ENCODE results near the gene MOB2. TPM values are rescaled to one million over a fixed set of nuclear protein-coding genes. Genes with fewer than 3 reads are reported as not detected.

Gene MOB2
- polyA plus RNA-seq, 1 experiment, result 61.3 TPM

GRCh38 chr11:1484695-1485503 lies 1.7 kb downstream of the MOB2 start:
- CTCF ChIA-PET, result interaction anchor here (1.0 kb wide), 1 partner anchor 9 kb away, joined by 3 read pairs; no protein-coding TSS in a partner anchor
- POLR2A ChIA-PET, result no interaction called here
- Histone ChIP-seq H3K4me3 (ENCODE audit: low read depth, low read length) (no peak overlapping the region), H3K36me3 (ENCODE audit: control insufficient read depth, insufficient read depth, low read length) (peaks cover 10% of the 10 kb centered on the region), H3K27me3 (ENCODE audit: control insufficient read depth, insufficient read depth, low read length) (no peaks in the 10 kb centered on the region)
- no peak for DNase-seq (ENCODE audit: low read depth)
- TF ChIP-seq, protein P1, sequence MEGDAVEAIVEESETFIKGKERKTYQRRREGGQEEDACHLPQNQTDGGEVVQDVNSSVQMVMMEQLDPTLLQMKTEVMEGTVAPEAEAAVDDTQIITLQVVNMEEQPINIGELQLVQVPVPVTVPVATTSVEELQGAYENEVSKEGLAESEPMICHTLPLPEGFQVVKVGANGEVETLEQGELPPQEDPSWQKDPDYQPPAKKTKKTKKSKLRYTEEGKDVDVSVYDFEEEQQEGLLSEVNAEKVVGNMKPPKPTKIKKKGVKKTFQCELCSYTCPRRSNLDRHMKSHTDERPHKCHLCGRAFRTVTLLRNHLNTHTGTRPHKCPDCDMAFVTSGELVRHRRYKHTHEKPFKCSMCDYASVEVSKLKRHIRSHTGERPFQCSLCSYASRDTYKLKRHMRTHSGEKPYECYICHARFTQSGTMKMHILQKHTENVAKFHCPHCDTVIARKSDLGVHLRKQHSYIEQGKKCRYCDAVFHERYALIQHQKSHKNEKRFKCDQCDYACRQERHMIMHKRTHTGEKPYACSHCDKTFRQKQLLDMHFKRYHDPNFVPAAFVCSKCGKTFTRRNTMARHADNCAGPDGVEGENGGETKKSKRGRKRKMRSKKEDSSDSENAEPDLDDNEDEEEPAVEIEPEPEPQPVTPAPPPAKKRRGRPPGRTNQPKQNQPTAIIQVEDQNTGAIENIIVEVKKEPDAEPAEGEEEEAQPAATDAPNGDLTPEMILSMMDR (IDR thresholded peaks at IDR 0.05; ENCODE audit: insufficient read depth, low read depth, low read length), result no peak

DNA sequence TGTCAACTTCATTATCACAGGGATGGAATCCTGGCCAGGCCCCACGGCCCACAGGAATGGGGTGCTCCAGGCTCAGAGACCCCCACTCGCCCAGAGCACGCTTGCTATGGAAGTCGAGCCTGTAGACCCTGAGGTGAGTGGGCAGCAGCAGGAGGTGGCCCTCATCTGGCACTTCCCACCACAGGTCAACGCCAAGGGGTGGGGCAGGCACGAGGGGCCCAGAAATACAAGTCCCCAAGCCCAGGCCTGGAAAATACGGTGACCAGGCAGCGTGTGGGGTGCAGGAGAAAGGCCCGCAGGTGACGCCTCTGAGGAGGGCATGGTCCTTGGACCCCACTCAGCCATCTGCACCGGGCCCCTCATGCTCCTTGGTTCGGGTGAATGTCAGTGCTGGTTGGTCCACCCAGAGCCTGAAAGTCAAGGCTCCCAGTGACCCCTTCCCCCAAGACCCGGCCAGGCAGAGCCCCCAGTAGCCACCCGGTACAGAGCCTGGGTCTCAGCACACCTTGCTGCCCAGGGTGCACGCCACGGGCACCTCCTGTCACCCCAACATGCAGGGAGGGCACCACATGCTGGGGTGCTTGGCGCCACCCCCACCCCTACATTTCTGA lies 2.4 kb downstream of the MOB2 start:
- TF ChIP-seq, protein P1 (IDR thresholded peaks at IDR 0.05; ENCODE audit: insufficient read depth, low read depth, low read length), result no peak
- no peak for DNase-seq (ENCODE audit: low read depth)
- Histone ChIP-seq H3K4me3 (ENCODE audit: low read depth, low read length) (no peak overlapping the region), H3K27me3 (ENCODE audit: control insufficient read depth, insufficient read depth, low read length) (no peaks in the 10 kb centered on the region), H3K36me3 (ENCODE audit: control insufficient read depth, insufficient read depth, low read length) (peaks cover 12% of the 10 kb centered on the region)
- ChIA-PET POLR2A (no interaction called here), CTCF (interaction anchor here (1.0 kb wide), 1 partner anchor 10 kb away, joined by 3 read pairs; no protein-coding TSS in a partner anchor)

DNA sequence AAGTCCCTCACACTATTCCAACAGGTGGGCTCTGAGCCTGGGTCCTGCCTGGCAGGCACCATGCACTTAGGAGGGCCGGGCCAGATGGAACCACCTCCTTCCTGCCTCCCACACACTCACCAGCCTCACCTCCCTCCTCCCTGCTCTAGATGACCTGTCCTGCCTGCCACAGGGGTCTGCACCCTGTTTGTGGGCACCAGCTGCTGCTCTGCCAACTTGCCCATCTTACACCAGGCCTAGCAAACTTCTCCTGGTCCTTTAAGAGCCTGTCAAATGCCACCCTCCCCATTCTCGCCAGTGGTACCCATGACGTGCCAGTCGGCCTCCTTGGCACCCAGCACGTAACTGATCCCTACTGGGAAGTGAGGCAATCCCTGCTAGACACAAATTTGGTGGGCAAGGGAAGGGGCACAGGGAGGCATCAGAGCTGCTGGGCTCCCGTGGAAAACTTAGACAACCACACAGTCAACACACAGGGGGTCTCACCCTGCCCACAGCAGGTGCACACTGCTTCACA lies 3.1 kb downstream of the MOB2 start:
- Histone ChIP-seq H3K27me3 (ENCODE audit: control insufficient read depth, insufficient read depth, low read length) (no peaks in the 10 kb centered on the region), H3K36me3 (ENCODE audit: control insufficient read depth, insufficient read depth, low read length) (peaks cover 14% of the 10 kb centered on the region), H3K4me3 (ENCODE audit: low read depth, low read length) (no peak overlapping the region)
- ChIA-PET CTCF (interaction anchor here (0.7 kb wide), 1 partner anchor 61 kb away, joined by 3 read pairs; no protein-coding TSS in a partner anchor), POLR2A (no interaction called here)
- TF ChIP-seq, protein P1 (IDR thresholded peaks at IDR 0.05; ENCODE audit: insufficient read depth, low read depth, low read length), result no peak
- DNase-seq (ENCODE audit: low read depth), result no peak

- DNase-seq (ENCODE audit: low read depth), result no peak
- Histone ChIP-seq H3K4me3 (ENCODE audit: low read depth, low read length) (no peak overlapping the region), H3K36me3 (ENCODE audit: control insufficient read depth, insufficient read depth, low read length) (peaks cover 17% of the 10 kb centered on the region), H3K27me3 (ENCODE audit: control insufficient read depth, insufficient read depth, low read length) (no peaks in the 10 kb centered on the region)
- POLR2A ChIA-PET, result no interaction called here
- TF ChIP-seq, protein P1 (IDR thresholded peaks at IDR 0.05; ENCODE audit: insufficient read depth, low read depth, low read length), result no peak
- CTCF ChIA-PET, result interaction anchor here (0.7 to 1.0 kb wide), 2 partner anchors 8 to 61 kb away, joined by 3 read pairs; no protein-coding TSS in a partner anchor
These were observed 3.8 kb downstream of the MOB2 start for GRCh38 chr11:1482581-1483444.

Measured in BJ (cell line).